Hepatocyte (in vitro differentiated cells): ENCODE measurements around the gene PRPF6.

Source experiments
- EZH2phosphoT487 ChIP-seq: fragments of 200-600 bp; sonication (generic); IDR thresholded peaks from one replicate; pipeline ENCODE4 v1.6.1; 2018; ENCODE audit warnings: antibody characterized with exemption, mild to moderate bottlenecking, low read depth, moderate library complexity; ENCODE audit not compliant: unreplicated experiment, severe bottlenecking
- TF ChIP-seq, protein P1 (sequence below): fragments of 200-600 bp; sonication (generic); IDR thresholded peaks from 2 replicates; pipeline ENCODE4 v1.5.1; 2016; ENCODE audit warnings: antibody characterized with exemption, mild to moderate bottlenecking; ENCODE audit not compliant: poor library complexity

DNA sequence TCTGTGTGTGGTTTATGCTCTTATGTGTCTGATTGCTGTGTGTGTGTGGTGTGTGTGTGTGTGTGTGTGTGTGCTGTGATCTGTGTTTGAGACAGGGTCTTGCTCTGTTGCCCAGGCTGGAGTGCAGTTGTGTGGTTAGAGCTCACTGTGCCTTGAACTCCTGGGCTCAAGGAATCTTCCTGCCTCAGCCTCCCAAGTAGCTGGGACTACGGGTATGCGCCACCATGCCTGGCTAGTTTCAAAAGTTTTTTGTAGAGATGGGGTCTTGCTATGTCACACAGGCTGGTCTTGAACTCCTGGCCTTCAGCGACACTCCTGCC is 7.8 kb upstream of the PRPF6 start:
- TF ChIP-seq, protein P1, sequence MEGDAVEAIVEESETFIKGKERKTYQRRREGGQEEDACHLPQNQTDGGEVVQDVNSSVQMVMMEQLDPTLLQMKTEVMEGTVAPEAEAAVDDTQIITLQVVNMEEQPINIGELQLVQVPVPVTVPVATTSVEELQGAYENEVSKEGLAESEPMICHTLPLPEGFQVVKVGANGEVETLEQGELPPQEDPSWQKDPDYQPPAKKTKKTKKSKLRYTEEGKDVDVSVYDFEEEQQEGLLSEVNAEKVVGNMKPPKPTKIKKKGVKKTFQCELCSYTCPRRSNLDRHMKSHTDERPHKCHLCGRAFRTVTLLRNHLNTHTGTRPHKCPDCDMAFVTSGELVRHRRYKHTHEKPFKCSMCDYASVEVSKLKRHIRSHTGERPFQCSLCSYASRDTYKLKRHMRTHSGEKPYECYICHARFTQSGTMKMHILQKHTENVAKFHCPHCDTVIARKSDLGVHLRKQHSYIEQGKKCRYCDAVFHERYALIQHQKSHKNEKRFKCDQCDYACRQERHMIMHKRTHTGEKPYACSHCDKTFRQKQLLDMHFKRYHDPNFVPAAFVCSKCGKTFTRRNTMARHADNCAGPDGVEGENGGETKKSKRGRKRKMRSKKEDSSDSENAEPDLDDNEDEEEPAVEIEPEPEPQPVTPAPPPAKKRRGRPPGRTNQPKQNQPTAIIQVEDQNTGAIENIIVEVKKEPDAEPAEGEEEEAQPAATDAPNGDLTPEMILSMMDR: no peak
- no peak for TF ChIP-seq EZH2phosphoT487
